ENCODE results near the gene HINT1.

DNA sequence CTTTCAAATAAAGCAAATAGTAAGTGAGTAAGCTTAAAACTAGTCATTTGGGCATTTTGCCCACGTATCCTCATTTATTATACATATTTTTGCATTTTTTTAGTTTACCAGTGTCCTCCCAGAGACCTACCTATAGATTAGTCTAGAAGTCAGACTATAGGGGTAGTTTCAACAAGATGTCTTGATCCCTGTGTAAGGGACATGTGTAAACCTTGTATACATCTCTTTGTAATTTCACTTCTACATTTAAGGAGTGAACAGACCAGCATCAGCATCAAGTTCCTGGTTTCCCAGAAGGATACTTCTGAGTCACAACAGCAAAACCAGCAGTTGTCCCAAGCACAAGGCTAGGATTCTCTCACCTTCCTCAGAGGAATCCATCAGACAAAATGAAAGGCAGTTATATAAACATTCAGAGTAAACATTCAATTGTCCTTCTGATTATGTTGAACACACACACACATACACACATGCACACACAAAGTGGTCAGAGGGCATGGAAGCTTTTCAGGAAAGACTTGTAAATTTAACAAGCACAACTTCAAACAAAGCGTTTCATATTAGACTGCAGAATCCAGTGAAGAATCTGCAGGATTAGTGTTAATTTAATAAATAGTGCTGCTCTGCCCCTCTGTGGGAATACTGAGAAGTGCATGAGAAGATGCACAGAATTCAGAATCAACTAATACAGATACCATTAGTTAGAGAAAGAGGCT, 55.4 kb downstream of the HINT1 start:
- TF ChIP-seq, protein P1, sequence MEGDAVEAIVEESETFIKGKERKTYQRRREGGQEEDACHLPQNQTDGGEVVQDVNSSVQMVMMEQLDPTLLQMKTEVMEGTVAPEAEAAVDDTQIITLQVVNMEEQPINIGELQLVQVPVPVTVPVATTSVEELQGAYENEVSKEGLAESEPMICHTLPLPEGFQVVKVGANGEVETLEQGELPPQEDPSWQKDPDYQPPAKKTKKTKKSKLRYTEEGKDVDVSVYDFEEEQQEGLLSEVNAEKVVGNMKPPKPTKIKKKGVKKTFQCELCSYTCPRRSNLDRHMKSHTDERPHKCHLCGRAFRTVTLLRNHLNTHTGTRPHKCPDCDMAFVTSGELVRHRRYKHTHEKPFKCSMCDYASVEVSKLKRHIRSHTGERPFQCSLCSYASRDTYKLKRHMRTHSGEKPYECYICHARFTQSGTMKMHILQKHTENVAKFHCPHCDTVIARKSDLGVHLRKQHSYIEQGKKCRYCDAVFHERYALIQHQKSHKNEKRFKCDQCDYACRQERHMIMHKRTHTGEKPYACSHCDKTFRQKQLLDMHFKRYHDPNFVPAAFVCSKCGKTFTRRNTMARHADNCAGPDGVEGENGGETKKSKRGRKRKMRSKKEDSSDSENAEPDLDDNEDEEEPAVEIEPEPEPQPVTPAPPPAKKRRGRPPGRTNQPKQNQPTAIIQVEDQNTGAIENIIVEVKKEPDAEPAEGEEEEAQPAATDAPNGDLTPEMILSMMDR (IDR thresholded peaks at IDR 0.05) = peak in 2 of 3 donors; percentile 66 to 67
- TF ChIP-seq POLR2A (IDR thresholded peaks at IDR 0.05) = no peak
